ENCODE results near the gene AFDN. TPM values are rescaled to one million over a fixed set of nuclear protein-coding genes. Genes with fewer than 3 reads are reported as not detected.

Gene AFDN
- total RNA-seq, 1 experiment from 2014 or later = 182 TPM

DNA sequence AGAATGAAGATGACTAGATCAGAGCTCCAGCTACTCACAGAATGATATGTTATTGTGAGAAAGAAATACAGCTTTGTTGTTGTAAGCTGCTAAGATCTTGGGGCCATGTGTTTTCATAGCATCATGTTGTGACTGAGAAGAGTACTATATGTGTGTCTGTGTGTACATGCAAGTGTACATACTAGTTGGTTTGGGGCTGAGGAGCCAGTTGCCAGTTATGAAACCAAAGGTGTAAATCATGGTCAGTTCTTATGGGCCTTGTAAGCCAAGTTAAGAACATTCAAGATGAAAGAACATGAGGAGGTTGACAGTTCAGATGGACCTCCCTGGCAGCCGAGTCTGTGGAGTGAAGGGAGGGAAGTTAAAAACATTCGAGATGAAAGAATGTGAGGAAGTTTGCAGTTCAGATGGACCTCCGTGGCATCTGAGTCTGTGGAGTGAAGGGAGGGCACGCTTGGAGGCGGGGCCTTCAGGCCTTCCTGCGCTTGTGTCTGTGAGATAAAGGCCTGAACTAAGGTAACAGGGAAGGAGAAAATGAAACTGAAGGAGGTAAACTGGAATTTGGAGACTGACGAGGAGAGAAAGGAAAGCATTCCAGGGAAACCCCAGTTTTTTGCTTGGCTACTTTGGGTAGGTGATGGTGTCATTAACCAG is 13.9 kb downstream of the AFDN start (continued):
- TF ChIP-seq, protein P1, sequence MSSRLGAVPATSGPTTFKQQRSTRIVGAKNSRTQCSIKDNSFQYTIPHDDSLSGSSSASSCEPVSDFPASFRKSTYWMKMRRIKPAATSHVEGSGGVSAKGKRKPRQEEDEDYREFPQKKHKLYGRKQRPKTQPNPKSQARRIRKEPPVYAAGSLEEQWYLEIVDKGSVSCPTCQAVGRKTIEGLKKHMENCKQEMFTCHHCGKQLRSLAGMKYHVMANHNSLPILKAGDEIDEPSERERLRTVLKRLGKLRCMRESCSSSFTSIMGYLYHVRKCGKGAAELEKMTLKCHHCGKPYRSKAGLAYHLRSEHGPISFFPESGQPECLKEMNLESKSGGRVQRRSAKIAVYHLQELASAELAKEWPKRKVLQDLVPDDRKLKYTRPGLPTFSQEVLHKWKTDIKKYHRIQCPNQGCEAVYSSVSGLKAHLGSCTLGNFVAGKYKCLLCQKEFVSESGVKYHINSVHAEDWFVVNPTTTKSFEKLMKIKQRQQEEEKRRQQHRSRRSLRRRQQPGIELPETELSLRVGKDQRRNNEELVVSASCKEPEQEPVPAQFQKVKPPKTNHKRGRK (CRISPR knock-in tag; IDR thresholded peaks at IDR 0.05; ENCODE audit: borderline replicate concordance) = no peak
- TF ChIP-seq ZNF232 (CRISPR knock-in tag; IDR thresholded peaks at IDR 0.05) (no peak), TEAD4 (CRISPR knock-in tag; IDR thresholded peaks at IDR 0.05) (no peak), ZSCAN18 (CRISPR knock-in tag; IDR thresholded peaks at IDR 0.05) (no peak), OVOL2 (CRISPR knock-in tag; IDR thresholded peaks at IDR 0.05; ENCODE audit: borderline replicate concordance) (no peak)

GRCh38 chr6:167841981-167842380 is 15.3 kb downstream of the AFDN start:
- ATAC-seq (no peak), DNase-seq (ENCODE audit: low spot score) (no peak)
- Mint-ChIP-seq H3K36me3 (no peaks in the 10 kb centered on the region), H3K4me1 (peaks cover 32% of the 10 kb centered on the region), H3K9me3 (no peaks in the 10 kb centered on the region), H3K27me3 (ENCODE audit: low read depth) (no peaks in the 10 kb centered on the region), H3K27ac (no peak overlapping the region), H3K4me3 (no peak overlapping the region)
- ChIA-PET CTCF (interaction anchor here (1.7 kb wide), 1 partner anchor 10 kb away, joined by 6 read pairs; no protein-coding TSS in a partner anchor), POLR2A (no interaction called here)
- no peak for TF ChIP-seq KAT7 (CRISPR knock-in tag; IDR thresholded peaks at IDR 0.05; ENCODE audit: borderline replicate concordance)
- TF ChIP-seq JUN (CRISPR knock-in tag; IDR thresholded peaks at IDR 0.05) = no peak
- TF ChIP-seq, protein P2, sequence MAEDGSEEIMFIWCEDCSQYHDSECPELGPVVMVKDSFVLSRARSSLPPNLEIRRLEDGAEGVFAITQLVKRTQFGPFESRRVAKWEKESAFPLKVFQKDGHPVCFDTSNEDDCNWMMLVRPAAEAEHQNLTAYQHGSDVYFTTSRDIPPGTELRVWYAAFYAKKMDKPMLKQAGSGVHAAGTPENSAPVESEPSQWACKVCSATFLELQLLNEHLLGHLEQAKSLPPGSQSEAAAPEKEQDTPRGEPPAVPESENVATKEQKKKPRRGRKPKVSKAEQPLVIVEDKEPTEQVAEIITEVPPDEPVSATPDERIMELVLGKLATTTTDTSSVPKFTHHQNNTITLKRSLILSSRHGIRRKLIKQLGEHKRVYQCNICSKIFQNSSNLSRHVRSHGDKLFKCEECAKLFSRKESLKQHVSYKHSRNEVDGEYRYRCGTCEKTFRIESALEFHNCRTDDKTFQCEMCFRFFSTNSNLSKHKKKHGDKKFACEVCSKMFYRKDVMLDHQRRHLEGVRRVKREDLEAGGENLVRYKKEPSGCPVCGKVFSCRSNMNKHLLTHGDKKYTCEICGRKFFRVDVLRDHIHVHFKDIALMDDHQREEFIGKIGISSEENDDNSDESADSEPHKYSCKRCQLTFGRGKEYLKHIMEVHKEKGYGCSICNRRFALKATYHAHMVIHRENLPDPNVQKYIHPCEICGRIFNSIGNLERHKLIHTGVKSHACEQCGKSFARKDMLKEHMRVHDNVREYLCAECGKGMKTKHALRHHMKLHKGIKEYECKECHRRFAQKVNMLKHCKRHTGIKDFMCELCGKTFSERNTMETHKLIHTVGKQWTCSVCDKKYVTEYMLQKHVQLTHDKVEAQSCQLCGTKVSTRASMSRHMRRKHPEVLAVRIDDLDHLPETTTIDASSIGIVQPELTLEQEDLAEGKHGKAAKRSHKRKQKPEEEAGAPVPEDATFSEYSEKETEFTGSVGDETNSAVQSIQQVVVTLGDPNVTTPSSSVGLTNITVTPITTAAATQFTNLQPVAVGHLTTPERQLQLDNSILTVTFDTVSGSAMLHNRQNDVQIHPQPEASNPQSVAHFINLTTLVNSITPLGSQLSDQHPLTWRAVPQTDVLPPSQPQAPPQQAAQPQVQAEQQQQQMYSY (CRISPR knock-in tag; IDR thresholded peaks at IDR 0.05) = no peak
- TF ChIP-seq, protein P3, sequence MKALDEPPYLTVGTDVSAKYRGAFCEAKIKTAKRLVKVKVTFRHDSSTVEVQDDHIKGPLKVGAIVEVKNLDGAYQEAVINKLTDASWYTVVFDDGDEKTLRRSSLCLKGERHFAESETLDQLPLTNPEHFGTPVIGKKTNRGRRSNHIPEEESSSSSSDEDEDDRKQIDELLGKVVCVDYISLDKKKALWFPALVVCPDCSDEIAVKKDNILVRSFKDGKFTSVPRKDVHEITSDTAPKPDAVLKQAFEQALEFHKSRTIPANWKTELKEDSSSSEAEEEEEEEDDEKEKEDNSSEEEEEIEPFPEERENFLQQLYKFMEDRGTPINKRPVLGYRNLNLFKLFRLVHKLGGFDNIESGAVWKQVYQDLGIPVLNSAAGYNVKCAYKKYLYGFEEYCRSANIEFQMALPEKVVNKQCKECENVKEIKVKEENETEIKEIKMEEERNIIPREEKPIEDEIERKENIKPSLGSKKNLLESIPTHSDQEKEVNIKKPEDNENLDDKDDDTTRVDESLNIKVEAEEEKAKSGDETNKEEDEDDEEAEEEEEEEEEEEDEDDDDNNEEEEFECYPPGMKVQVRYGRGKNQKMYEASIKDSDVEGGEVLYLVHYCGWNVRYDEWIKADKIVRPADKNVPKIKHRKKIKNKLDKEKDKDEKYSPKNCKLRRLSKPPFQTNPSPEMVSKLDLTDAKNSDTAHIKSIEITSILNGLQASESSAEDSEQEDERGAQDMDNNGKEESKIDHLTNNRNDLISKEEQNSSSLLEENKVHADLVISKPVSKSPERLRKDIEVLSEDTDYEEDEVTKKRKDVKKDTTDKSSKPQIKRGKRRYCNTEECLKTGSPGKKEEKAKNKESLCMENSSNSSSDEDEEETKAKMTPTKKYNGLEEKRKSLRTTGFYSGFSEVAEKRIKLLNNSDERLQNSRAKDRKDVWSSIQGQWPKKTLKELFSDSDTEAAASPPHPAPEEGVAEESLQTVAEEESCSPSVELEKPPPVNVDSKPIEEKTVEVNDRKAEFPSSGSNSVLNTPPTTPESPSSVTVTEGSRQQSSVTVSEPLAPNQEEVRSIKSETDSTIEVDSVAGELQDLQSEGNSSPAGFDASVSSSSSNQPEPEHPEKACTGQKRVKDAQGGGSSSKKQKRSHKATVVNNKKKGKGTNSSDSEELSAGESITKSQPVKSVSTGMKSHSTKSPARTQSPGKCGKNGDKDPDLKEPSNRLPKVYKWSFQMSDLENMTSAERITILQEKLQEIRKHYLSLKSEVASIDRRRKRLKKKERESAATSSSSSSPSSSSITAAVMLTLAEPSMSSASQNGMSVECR (CRISPR knock-in tag; IDR thresholded peaks at IDR 0.05; ENCODE audit: borderline replicate concordance) = no peak
- TF ChIP-seq, protein P4, sequence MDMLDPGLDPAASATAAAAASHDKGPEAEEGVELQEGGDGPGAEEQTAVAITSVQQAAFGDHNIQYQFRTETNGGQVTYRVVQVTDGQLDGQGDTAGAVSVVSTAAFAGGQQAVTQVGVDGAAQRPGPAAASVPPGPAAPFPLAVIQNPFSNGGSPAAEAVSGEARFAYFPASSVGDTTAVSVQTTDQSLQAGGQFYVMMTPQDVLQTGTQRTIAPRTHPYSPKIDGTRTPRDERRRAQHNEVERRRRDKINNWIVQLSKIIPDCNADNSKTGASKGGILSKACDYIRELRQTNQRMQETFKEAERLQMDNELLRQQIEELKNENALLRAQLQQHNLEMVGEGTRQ (CRISPR knock-in tag; IDR thresholded peaks at IDR 0.05) = no peak
- TF ChIP-seq, protein P1 (CRISPR knock-in tag; IDR thresholded peaks at IDR 0.05; ENCODE audit: borderline replicate concordance) = no peak
- TF ChIP-seq, protein P5, sequence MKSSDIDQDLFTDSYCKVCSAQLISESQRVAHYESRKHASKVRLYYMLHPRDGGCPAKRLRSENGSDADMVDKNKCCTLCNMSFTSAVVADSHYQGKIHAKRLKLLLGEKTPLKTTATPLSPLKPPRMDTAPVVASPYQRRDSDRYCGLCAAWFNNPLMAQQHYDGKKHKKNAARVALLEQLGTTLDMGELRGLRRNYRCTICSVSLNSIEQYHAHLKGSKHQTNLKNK (CRISPR knock-in tag; IDR thresholded peaks at IDR 0.05) = no peak
- TF ChIP-seq, protein P6, sequence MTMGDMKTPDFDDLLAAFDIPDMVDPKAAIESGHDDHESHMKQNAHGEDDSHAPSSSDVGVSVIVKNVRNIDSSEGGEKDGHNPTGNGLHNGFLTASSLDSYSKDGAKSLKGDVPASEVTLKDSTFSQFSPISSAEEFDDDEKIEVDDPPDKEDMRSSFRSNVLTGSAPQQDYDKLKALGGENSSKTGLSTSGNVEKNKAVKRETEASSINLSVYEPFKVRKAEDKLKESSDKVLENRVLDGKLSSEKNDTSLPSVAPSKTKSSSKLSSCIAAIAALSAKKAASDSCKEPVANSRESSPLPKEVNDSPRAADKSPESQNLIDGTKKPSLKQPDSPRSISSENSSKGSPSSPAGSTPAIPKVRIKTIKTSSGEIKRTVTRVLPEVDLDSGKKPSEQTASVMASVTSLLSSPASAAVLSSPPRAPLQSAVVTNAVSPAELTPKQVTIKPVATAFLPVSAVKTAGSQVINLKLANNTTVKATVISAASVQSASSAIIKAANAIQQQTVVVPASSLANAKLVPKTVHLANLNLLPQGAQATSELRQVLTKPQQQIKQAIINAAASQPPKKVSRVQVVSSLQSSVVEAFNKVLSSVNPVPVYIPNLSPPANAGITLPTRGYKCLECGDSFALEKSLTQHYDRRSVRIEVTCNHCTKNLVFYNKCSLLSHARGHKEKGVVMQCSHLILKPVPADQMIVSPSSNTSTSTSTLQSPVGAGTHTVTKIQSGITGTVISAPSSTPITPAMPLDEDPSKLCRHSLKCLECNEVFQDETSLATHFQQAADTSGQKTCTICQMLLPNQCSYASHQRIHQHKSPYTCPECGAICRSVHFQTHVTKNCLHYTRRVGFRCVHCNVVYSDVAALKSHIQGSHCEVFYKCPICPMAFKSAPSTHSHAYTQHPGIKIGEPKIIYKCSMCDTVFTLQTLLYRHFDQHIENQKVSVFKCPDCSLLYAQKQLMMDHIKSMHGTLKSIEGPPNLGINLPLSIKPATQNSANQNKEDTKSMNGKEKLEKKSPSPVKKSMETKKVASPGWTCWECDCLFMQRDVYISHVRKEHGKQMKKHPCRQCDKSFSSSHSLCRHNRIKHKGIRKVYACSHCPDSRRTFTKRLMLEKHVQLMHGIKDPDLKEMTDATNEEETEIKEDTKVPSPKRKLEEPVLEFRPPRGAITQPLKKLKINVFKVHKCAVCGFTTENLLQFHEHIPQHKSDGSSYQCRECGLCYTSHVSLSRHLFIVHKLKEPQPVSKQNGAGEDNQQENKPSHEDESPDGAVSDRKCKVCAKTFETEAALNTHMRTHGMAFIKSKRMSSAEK (CRISPR knock-in tag; IDR thresholded peaks at IDR 0.05; ENCODE audit: borderline replicate concordance) = no peak
- TF ChIP-seq GTF2I (CRISPR knock-in tag; conservative IDR thresholded peaks at IDR 0.05) = no peak
- TF ChIP-seq ZBTB21 (CRISPR knock-in tag; IDR thresholded peaks at IDR 0.05; ENCODE audit: borderline replicate concordance) = no peak
- TF ChIP-seq HMGA2 (CRISPR knock-in tag; IDR thresholded peaks at IDR 0.05) = no peak
- no peak for TF ChIP-seq ZNF671 (CRISPR knock-in tag; IDR thresholded peaks at IDR 0.05)
